H9 (cell line): ENCODE results near the gene TMEM114. TPM values are rescaled to one million over a fixed set of nuclear protein-coding genes. Genes with fewer than 3 reads are reported as not detected.
"Not testable (repeated sequence)": the region's sequence is repeated elsewhere in the genome, so short reads cannot be mapped to it uniquely, and the experiment has no call there.

Experiments used
- DNase-seq: peaks from one replicate; pipeline ENCODE4 v3.0.0-alpha.2; 2017
- H2AFZ ChIP-seq: one replicate; pipeline ENCODE4 v1.6.1; 2013; ENCODE audit warnings: mild to moderate bottlenecking, low read length, control low read depth, moderate library complexity
- H2AK5ac ChIP-seq: 2 replicates; pipeline ENCODE4 v1.6.1; 2013; ENCODE audit warnings: low read length, control low read depth, mixed read lengths; ENCODE audit not compliant: insufficient read length
- H2BK120ac ChIP-seq: one replicate; pipeline ENCODE4 v1.6.1; 2013; ENCODE audit warnings: low read depth, mild to moderate bottlenecking, low read length, control low read depth, inconsistent platforms; ENCODE audit not compliant: poor library complexity, severe bottlenecking
- H2BK12ac ChIP-seq: 2 replicates; pipeline ENCODE4 v1.6.1; 2013; ENCODE audit warnings: low read length, control low read depth, mixed read lengths, low read depth; ENCODE audit not compliant: insufficient read length
- H2BK15ac ChIP-seq: 2 replicates; pipeline ENCODE4 v1.6.1; 2013; ENCODE audit warnings: low read depth, low read length, control low read depth
- H2BK20ac ChIP-seq: one replicate; pipeline ENCODE4 v1.6.1; 2013; ENCODE audit warnings: low read depth, mild to moderate bottlenecking, low read length, control low read depth, inconsistent platforms; ENCODE audit not compliant: poor library complexity, severe bottlenecking
- H2BK5ac ChIP-seq: 2 replicates; pipeline ENCODE4 v1.6.1; 2013; ENCODE audit warnings: low read length, control low read depth, mixed read lengths; ENCODE audit not compliant: insufficient read length
- H3K14ac ChIP-seq: 2 replicates; pipeline ENCODE4 v1.6.1; 2013; ENCODE audit warnings: low read length, control low read depth; ENCODE audit not compliant: insufficient read depth
- H3K18ac ChIP-seq: 2 replicates; pipeline ENCODE4 v1.6.1; 2013; ENCODE audit warnings: low read depth, mild to moderate bottlenecking, mixed read lengths, low read length, control low read depth; ENCODE audit not compliant: insufficient read length
- H3K23ac ChIP-seq: 2 replicates; pipeline ENCODE4 v1.6.1; 2013; ENCODE audit warnings: low read length, control low read depth, mixed read lengths, low read depth; ENCODE audit not compliant: insufficient read length
- H3K23me2 ChIP-seq: 2 replicates; pipeline ENCODE4 v1.6.1; 2013; ENCODE audit warnings: low read depth, mild to moderate bottlenecking, mixed read lengths, low read length, control low read depth; ENCODE audit not compliant: insufficient read length, poor library complexity, severe bottlenecking
- H3K27ac ChIP-seq: 2 replicates; pipeline ENCODE4 v1.5.1; 2013; ENCODE audit warnings: low read length, control low read depth, mixed read lengths, low read depth; ENCODE audit not compliant: insufficient read length
- H3K27me3 ChIP-seq: 2 replicates; pipeline ENCODE4 v1.6.1; 2013; ENCODE audit warnings: low read length, control low read depth, inconsistent platforms; ENCODE audit not compliant: insufficient read depth
- H3K4ac ChIP-seq: 2 replicates; pipeline ENCODE4 v1.6.1; 2013; ENCODE audit warnings: low read depth, mild to moderate bottlenecking, control low read depth, inconsistent platforms, low read length, moderate library complexity
- H3K4me1 ChIP-seq: 2 replicates; pipeline ENCODE4 v1.6.1; 2013; ENCODE audit warnings: low read length, control low read depth, inconsistent platforms; ENCODE audit not compliant: insufficient read depth
- H3K4me2 ChIP-seq: 2 replicates; pipeline ENCODE4 v1.6.1; 2013; ENCODE audit warnings: low read length, control low read depth, mixed read lengths; ENCODE audit not compliant: insufficient read length, insufficient read depth
- H3K56ac ChIP-seq: 2 replicates; pipeline ENCODE4 v1.6.1; 2013; ENCODE audit warnings: low read depth, mild to moderate bottlenecking, mixed read lengths, low read length, control low read depth; ENCODE audit not compliant: insufficient read length
- H3K79me1 ChIP-seq: 2 replicates; pipeline ENCODE4 v1.6.1; 2013; ENCODE audit warnings: low read depth, mild to moderate bottlenecking, moderate library complexity, low read length, control low read depth, inconsistent platforms; ENCODE audit not compliant: insufficient read depth, poor library complexity, severe bottlenecking
- H3K79me2 ChIP-seq: 2 replicates; pipeline ENCODE4 v1.6.1; 2013; ENCODE audit warnings: low read length, control low read depth, inconsistent platforms; ENCODE audit not compliant: insufficient read depth
- H3K9ac ChIP-seq: 2 replicates; pipeline ENCODE4 v1.6.1; 2013; ENCODE audit warnings: low read length, control low read depth, mixed read lengths; ENCODE audit not compliant: insufficient read length; ENCODE audit errors: extremely low read depth
- H3K9me3 ChIP-seq: one replicate; pipeline ENCODE4 v1.6.1; 2013; ENCODE audit warnings: low read depth, low read length, inconsistent platforms; ENCODE audit not compliant: control insufficient read depth
- H3T11ph ChIP-seq: one replicate; pipeline ENCODE4 v1.6.1; 2013; ENCODE audit warnings: mild to moderate bottlenecking, low read length, control low read depth, inconsistent platforms
- H4K20me1 ChIP-seq: one replicate; pipeline ENCODE4 v1.6.1; 2013; ENCODE audit not compliant: control insufficient read depth, insufficient read length, insufficient read depth
- H4K5ac ChIP-seq: 2 replicates; pipeline ENCODE4 v1.6.1; 2013; ENCODE audit warnings: low read depth, mild to moderate bottlenecking, mixed read lengths, low read length, control low read depth; ENCODE audit not compliant: insufficient read length
- H4K8ac ChIP-seq: replicated peaks from 2 replicates; pipeline ENCODE4 v1.6.1; 2013; ENCODE audit warnings: low read length, control low read depth, mixed read lengths, low read depth; ENCODE audit not compliant: insufficient read length
- H4K91ac ChIP-seq: 2 replicates; pipeline ENCODE4 v1.6.1; 2013; ENCODE audit warnings: low read depth, mild to moderate bottlenecking, moderate library complexity, mixed read lengths, low read length, control low read depth; ENCODE audit not compliant: insufficient read length
- H3K27ac Mint-ChIP-seq, 3 experiments: 2 replicates in 2 of 3; 3 replicates in 1 of 3; pipeline ENCODE4 v1.8.0; 2020 to 2021; ENCODE audit warnings: mixed read lengths in 3 of 3, mild to moderate bottlenecking in 1 of 3, moderate library complexity in 1 of 3
- H3K27me3 Mint-ChIP-seq: 2 replicates; pipeline ENCODE4 v1.8.0; 2021; ENCODE audit warnings: low read depth, mild to moderate bottlenecking, moderate library complexity, mixed read lengths
- H3K36me3 Mint-ChIP-seq, 3 experiments: 2 replicates in 2 of 3; 3 replicates in 1 of 3; pipeline ENCODE4 v1.8.0; 2020 to 2021; ENCODE audit warnings: low read depth in 3 of 3, mixed read lengths in 3 of 3; ENCODE audit not compliant: insufficient read depth in 1 of 3
- H3K4me1 Mint-ChIP-seq, 2 experiments: 2 replicates each; pipeline ENCODE4 v1.8.0; 2020; ENCODE audit warnings: mixed read lengths in 2 of 2
- H3K4me3 Mint-ChIP-seq, 2 experiments: 2 replicates in 1 of 2; 3 replicates in 1 of 2; pipeline ENCODE4 v1.8.0; 2020 to 2021; ENCODE audit warnings: mild to moderate bottlenecking in 2 of 2, mixed read lengths in 2 of 2, moderate library complexity in 1 of 2
- H3K9me3 Mint-ChIP-seq, 2 experiments: 2 replicates in 1 of 2; 3 replicates in 1 of 2; pipeline ENCODE4 v1.8.0; 2020; ENCODE audit warnings: mild to moderate bottlenecking in 2 of 2, mixed read lengths in 2 of 2, moderate library complexity in 1 of 2
- CTCF ChIP-seq: fragments of 200-600 bp; sonication (generic); conservative IDR thresholded peaks from 3 replicates; pipeline ENCODE4 v1.8.0; 2021; ENCODE audit warnings: antibody characterized with exemption, mild to moderate bottlenecking
- WGBS: extraction: QIAGEN DNeasy Blood & Tissue Kit; methylation state at CpG from one replicate; pipeline ENCODE4 v1.1.7; 2013; ENCODE audit warnings: missing lambda C conversion rate, low lambda C conversion rate, mixed read lengths; ENCODE audit not compliant: insufficient read length; ENCODE audit errors: extremely low coverage; 5-methylcytosine and 5-hydroxymethylcytosine counted together
- total RNA-seq: library from RNA; stranded (reverse); gene quantifications from 2 replicates; pipeline ENCODE4 v1.2.1, GENCODE V29; 2021

The TMEM114 gene
- total RNA-seq, 1 experiment from 2014 or later = 0.33 TPM

DNA sequence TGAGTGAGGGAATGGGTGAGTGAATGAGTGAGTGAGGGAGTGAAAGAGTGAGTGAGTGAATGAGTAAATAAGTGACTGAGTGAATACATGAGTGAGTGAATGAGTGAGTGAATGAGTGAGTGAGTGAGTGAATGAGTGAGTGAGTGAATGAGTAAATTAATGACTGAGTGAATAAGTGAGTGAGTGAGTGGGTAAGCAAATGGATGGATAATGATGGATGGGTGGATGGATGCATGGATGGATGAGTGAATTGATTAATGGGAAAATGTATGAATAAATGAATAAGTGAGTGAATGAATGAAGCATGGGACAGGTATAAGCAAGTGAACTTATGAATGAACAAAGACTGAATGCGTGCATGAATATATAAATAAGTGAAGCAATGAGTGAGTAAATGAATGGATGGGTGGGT, 25.4 kb downstream of the TMEM114 start:
- Mint-ChIP-seq H3K27ac (no peak overlapping the region), H3K4me1 (peaks cover 0 to 9% of the 10 kb centered on the region in 2 experiments; a peak in 3 of 4 replicates), H3K27me3 (peaks cover 3% of the 10 kb centered on the region), H3K36me3 (no peaks in the 10 kb centered on the region), H3K4me3 (no peak overlapping the region), H3K9me3 (peaks cover 2 to 3% of the 10 kb centered on the region in 2 experiments; a peak in 2 of 5 replicates)
- no peaks in the 10 kb centered on the region for H3K79me1 ChIP-seq
- H3T11ph ChIP-seq = no peak overlapping the region
- no peak overlapping the region for H3K23ac ChIP-seq
- H3K9me3 ChIP-seq = no peaks in the 10 kb centered on the region
- no peak overlapping the region for H3K18ac ChIP-seq
- no peak overlapping the region for H2BK20ac ChIP-seq
- no peak overlapping the region for H3K4ac ChIP-seq
- H3K9ac ChIP-seq = no peak overlapping the region
- H2BK5ac ChIP-seq = no peak overlapping the region
- H3K56ac ChIP-seq = no peak overlapping the region
- H2BK15ac ChIP-seq = no peak overlapping the region
- no CpG with 5 or more reads among the region's 1 CpG for WGBS
- no peak overlapping the region for H2BK12ac ChIP-seq
- TF ChIP-seq CTCF = no peak
- H4K20me1 ChIP-seq = no peaks in the 10 kb centered on the region
- no peak for DNase-seq
- H4K8ac ChIP-seq = no peak overlapping the region
- no peaks in the 10 kb centered on the region for H3K27me3 ChIP-seq
- no peak overlapping the region for H2AFZ ChIP-seq
- H3K4me1 ChIP-seq = no peaks in the 10 kb centered on the region
- no peak overlapping the region for H4K91ac ChIP-seq
- no peak overlapping the region for H3K27ac ChIP-seq
- no peak overlapping the region for H2BK120ac ChIP-seq
- H3K4me2 ChIP-seq = peak overlapping the region; percentile 7
- no peaks in the 10 kb centered on the region for H3K79me2 ChIP-seq
- no peaks in the 10 kb centered on the region for H3K23me2 ChIP-seq
- H4K5ac ChIP-seq = no peak overlapping the region
- H2AK5ac ChIP-seq = no peak overlapping the region
- H3K14ac ChIP-seq = no peak overlapping the region

DNA sequence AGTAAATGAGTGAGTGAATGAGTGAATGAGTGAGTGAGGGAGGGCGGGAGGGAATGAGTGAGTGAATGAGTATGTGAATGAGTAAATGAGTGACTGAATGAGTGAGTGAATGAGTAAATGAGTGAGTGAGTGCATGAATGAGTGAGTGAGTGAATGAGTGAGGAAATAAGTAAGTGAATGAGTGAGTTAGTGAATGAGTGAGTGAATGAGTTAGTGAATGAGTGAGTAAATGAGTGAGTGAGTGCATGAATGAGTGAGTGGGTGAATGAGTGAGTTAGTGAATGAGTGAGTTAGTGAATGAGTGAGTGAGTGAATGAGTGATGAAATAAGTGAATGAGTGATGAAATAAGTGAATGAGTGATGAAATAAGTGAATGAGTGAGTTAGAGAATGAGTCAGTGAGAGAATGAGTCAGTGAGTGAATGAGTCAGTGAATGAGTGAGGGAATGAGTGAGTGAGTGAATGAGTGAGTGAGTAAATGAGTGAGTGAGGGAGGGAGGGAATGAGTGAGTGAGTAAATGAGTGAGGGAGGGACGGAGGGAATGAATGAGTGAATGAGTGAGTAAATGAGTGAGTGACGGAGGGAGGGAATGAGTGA, 26.3 kb downstream of the TMEM114 start:
- H2BK120ac ChIP-seq, H4K8ac ChIP-seq, H2AFZ ChIP-seq, H2BK15ac ChIP-seq, H3K23me2 ChIP-seq, H3K9me3 ChIP-seq, H3K9me3 Mint-ChIP-seq, H2BK5ac ChIP-seq, H3K4me1 Mint-ChIP-seq, H2BK12ac ChIP-seq, H3K18ac ChIP-seq, H3K23ac ChIP-seq, H3T11ph ChIP-seq, H3K4me2 ChIP-seq, H2BK20ac ChIP-seq, H3K27ac Mint-ChIP-seq, H3K4ac ChIP-seq, H3K9ac ChIP-seq, H3K14ac ChIP-seq, H4K91ac ChIP-seq, H3K79me2 ChIP-seq, H3K4me3 Mint-ChIP-seq, H3K27ac ChIP-seq, H3K27me3 ChIP-seq, H4K20me1 ChIP-seq, H4K5ac ChIP-seq, H2AK5ac ChIP-seq, DNase-seq, H3K79me1 ChIP-seq, H3K56ac ChIP-seq, H3K4me1 ChIP-seq, H3K36me3 Mint-ChIP-seq: not testable (repeated sequence)
- peaks cover 11% of the 10 kb centered on the region for H3K27me3 Mint-ChIP-seq
- WGBS = 100% methylated on average over 2 of the region's 3 CpGs
